HG03139 (cell line): ENCODE data around the gene TBL2.
A peak's percentile ranks its signal among the peaks of the same experiment; 100 is the strongest.
"Not testable (repeated sequence)": the region's sequence is repeated elsewhere in the genome, so short reads cannot be mapped to it uniquely, and the experiment has no call there.

Experiments used
- ATAC-seq: cut with Tn5 transposase; IDR thresholded peaks from one replicate; pipeline ENCODE4 v1.9.1; 2021; ENCODE audit not compliant: unreplicated experiment

The TBL2 gene

GRCh38 chr7:73606801-73607691, 28.7 kb upstream of the TBL2 start:
- ATAC-seq, result no peak

- no peak for ATAC-seq
Observed at GRCh38 chr7:73605601-73606220, 27.3 kb upstream of the TBL2 start.

GRCh38 chr7:73602721-73603651, 24.6 kb upstream of the TBL2 start:
- no peak for ATAC-seq

GRCh38 chr7:73599916-73600315, 21.5 kb upstream of the TBL2 start:
- ATAC-seq, result no peak

- ATAC-seq, result no peak
Observed at GRCh38 chr7:73599151-73599882, 20.9 kb upstream of the TBL2 start.

- ATAC-seq, result no peak
Observed at GRCh38 chr7:73597978-73598782, 19.8 kb upstream of the TBL2 start.

- no peak for ATAC-seq
Observed at GRCh38 chr7:73596191-73597065, 18.0 kb upstream of the TBL2 start.

GRCh38 chr7:73595358-73595757, 17.0 kb upstream of the TBL2 start:
- no peak for ATAC-seq

- no peak for ATAC-seq
Observed at GRCh38 chr7:73593207-73594045, 15.0 kb upstream of the TBL2 start.

GRCh38 chr7:73586911-73587310, 8.5 kb upstream of the TBL2 start:
- ATAC-seq, result no peak

- ATAC-seq, result no peak
Observed at GRCh38 chr7:73585196-73585595, 6.8 kb upstream of the TBL2 start.

- ATAC-seq, result no peak
Observed at GRCh38 chr7:73582664-73583202, 4.4 kb upstream of the TBL2 start.

GRCh38 chr7:73581006-73581405, 2.6 kb upstream of the TBL2 start:
- not testable (repeated sequence) for ATAC-seq

- peak; percentile 18 for ATAC-seq
Observed at GRCh38 chr7:73577627-73578341, 595 bp downstream of the TBL2 start.

- ATAC-seq, result no peak
Observed at GRCh38 chr7:73573791-73574190, 4.6 kb downstream of the TBL2 start.

- no peak for ATAC-seq
Observed at GRCh38 chr7:73573276-73573675, 5.1 kb downstream of the TBL2 start.

GRCh38 chr7:73572767-73573186, 5.6 kb downstream of the TBL2 start:
- ATAC-seq, result no peak
